Measurements from ENCODE around the gene RAD51C. TPM values are rescaled to one million over a fixed set of nuclear protein-coding genes. Genes with fewer than 3 reads are reported as not detected.

Gene RAD51C
- total and polyA plus RNA-seq, 9 of the 15 experiments (the other 6 are each of a cell fraction or from before 2014, with no cell fraction given) = 93.9 to 341 (median 135) TPM

- no TSS peak for BruUV-seq (replicated peaks)
- CTCF ChIA-PET (ENCODE audit: low intra/inter-chr PET ratio) = no interaction called here
Observed at GRCh38 chr17:58728798-58729197, 36.4 kb downstream of the RAD51C start.

GRCh38 chr17:58730937-58731336 is 38.5 kb downstream of the RAD51C start:
- CTCF ChIA-PET (ENCODE audit: low intra/inter-chr PET ratio) = no interaction called here
- BruUV-seq (replicated peaks) = no TSS peak
- no peak for FAIRE-seq

More at GRCh38 chr17:58728798-58729197, 36.4 kb downstream of the RAD51C start:
- no peaks in the 10 kb centered on the region for H3K27me3 ChIP-seq (ENCODE audit: control insufficient read depth in 2 of 2, insufficient read depth in 2 of 2, low read length in 2 of 2)
- H3K4me3 ChIP-seq = no peak overlapping the region
- no peaks in the 10 kb centered on the region for H3K79me2 ChIP-seq (ENCODE audit: control insufficient read depth, insufficient read depth, low read length)
- no peak overlapping the region for H3K4me2 ChIP-seq (ENCODE audit: insufficient read depth, low read length)
- H3K36me3 ChIP-seq (ENCODE audit: control insufficient read depth, insufficient read depth, low read length) = peaks cover 23% of the 10 kb centered on the region; the same call in 2 of the 3 replicates
- no peaks in the 10 kb centered on the region for H3K9me1 ChIP-seq (ENCODE audit: control insufficient read depth, insufficient read depth, low read length)
- no peak overlapping the region for H2AFZ ChIP-seq (ENCODE audit: low read depth, low read length)
- H3K9ac ChIP-seq (ENCODE audit: insufficient read depth in 1 of 2, low read depth in 2 of 2, low read length in 2 of 2) = no peak overlapping the region
- in situ Hi-C loops (cut with MboI) = no loop called here
- intact Hi-C loops (cut with micrococcal nuclease) = no loop called here
- POLR2A ChIA-PET = no interaction called here
- no peak overlapping the region for H3K27ac ChIP-seq (ENCODE audit: extremely low read depth, low read depth, low read length)
- H4K20me1 ChIP-seq (replicated peaks; ENCODE audit: control insufficient read depth, insufficient read depth, low read length) = no peaks in the 10 kb centered on the region
- 27% methylated on average over 1 of the region's 1 CpG for WGBS (ENCODE audit: insufficient coverage, low coverage, missing lambda C conversion rate)
- ATAC-seq (no peak), FAIRE-seq (no peak), DNase-seq (ENCODE audit: extremely low read depth in 1 of 4, low spot score in 3 of 4) (no peak)
- H3K9me3 ChIP-seq (replicated peaks; ENCODE audit: control insufficient read depth, insufficient read depth, low read depth, low read length) = no peaks in the 10 kb centered on the region
- no peaks in the 10 kb centered on the region for H3K4me1 ChIP-seq (replicated peaks in 1 of 2; ENCODE audit: control insufficient read depth in 2 of 2, insufficient read depth in 2 of 2, low read length in 2 of 2)
- TF ChIP-seq PRPF4 (IDR thresholded peaks at IDR 0.05; ENCODE audit: insufficient read depth, low read depth, low read length, poor library complexity, severe bottlenecking) (no peak), EGR1 (conservative IDR thresholded peaks at IDR 0.05) (0 out of 2 replicates have a peak, but pooled peaks have one; percentile 6)

More at GRCh38 chr17:58730937-58731336, 38.5 kb downstream of the RAD51C start:
- no peak overlapping the region for H3K4me3 ChIP-seq
- intact Hi-C loops (cut with micrococcal nuclease) = no loop called here
- DNase-seq (ENCODE audit: extremely low read depth in 1 of 4, low spot score in 3 of 4) = no peak
- no peak for ATAC-seq
- H3K9me1 ChIP-seq (ENCODE audit: control insufficient read depth, insufficient read depth, low read length) = no peaks in the 10 kb centered on the region
- peaks cover 11% of the 10 kb centered on the region; the same call in 1 of the 3 replicates for H3K36me3 ChIP-seq (ENCODE audit: control insufficient read depth, insufficient read depth, low read length)
- H3K9ac ChIP-seq (ENCODE audit: insufficient read depth in 1 of 2, low read depth in 2 of 2, low read length in 2 of 2) = no peak overlapping the region
- no peaks in the 10 kb centered on the region for H3K4me1 ChIP-seq (replicated peaks in 1 of 2; ENCODE audit: control insufficient read depth in 2 of 2, insufficient read depth in 2 of 2, low read length in 2 of 2)
- H3K4me2 ChIP-seq (ENCODE audit: insufficient read depth, low read length) = no peak overlapping the region
- H3K79me2 ChIP-seq (ENCODE audit: control insufficient read depth, insufficient read depth, low read length) = no peaks in the 10 kb centered on the region
- H3K9me3 ChIP-seq (replicated peaks; ENCODE audit: control insufficient read depth, insufficient read depth, low read depth, low read length) = no peaks in the 10 kb centered on the region
- no peaks in the 10 kb centered on the region for H4K20me1 ChIP-seq (replicated peaks; ENCODE audit: control insufficient read depth, insufficient read depth, low read length)
- in situ Hi-C loops (cut with MboI) = no loop called here
- no peak overlapping the region for H2AFZ ChIP-seq (ENCODE audit: low read depth, low read length)
- POLR2A ChIA-PET = no interaction called here
- H3K27me3 ChIP-seq (ENCODE audit: control insufficient read depth in 2 of 2, insufficient read depth in 2 of 2, low read length in 2 of 2) = no peaks in the 10 kb centered on the region
- no peak overlapping the region for H3K27ac ChIP-seq (ENCODE audit: extremely low read depth, low read depth, low read length)
- no peak for TF ChIP-seq ZNF512 (tag; IDR thresholded peaks at IDR 0.05)
- no peak for TF ChIP-seq ZNF75A (CRISPR knock-in tag; IDR thresholded peaks at IDR 0.05)
- TF ChIP-seq ZFP91 (CRISPR knock-in tag; IDR thresholded peaks at IDR 0.05) = no peak
- no peak for TF ChIP-seq TRIM24 (IDR thresholded peaks at IDR 0.05)
- TF ChIP-seq HMG20B (CRISPR knock-in tag; IDR thresholded peaks at IDR 0.05) = no peak
- no peak for TF ChIP-seq ATF4 (CRISPR knock-in tag; IDR thresholded peaks at IDR 0.05)
- no peak for TF ChIP-seq MCM3 (IDR thresholded peaks at IDR 0.05)
- peak; percentile 42; the same call in 1 of the 2 replicates for TF ChIP-seq C11orf30 (IDR thresholded peaks at IDR 0.05; ENCODE audit: low read depth)

Measured in K562 (cell line).